ENCODE measurements around the gene CELF1. TPM values are rescaled to one million over a fixed set of nuclear protein-coding genes. Genes with fewer than 3 reads are reported as not detected.
A peak's percentile ranks its signal among the peaks of the same experiment; 100 is the strongest.

Gene CELF1
- total RNA-seq, 1 experiment from 2014 or later, result 173 TPM

- Mint-ChIP-seq H3K4me3 (ENCODE audit: unreplicated experiment) (no peak overlapping the region), H3K36me3 (ENCODE audit: insufficient read depth, unreplicated experiment) (peaks cover 19% of the 10 kb centered on the region), H3K4me1 (ENCODE audit: insufficient read depth, unreplicated experiment) (peaks cover 32% of the 10 kb centered on the region), H3K9me3 (ENCODE audit: unreplicated experiment) (no peaks in the 10 kb centered on the region), H3K27ac (ENCODE audit: low read depth, unreplicated experiment) (peak overlapping the region; percentile 47), H3K27me3 (ENCODE audit: insufficient read depth, unreplicated experiment) (no peaks in the 10 kb centered on the region)
- no peak for TF ChIP-seq CTCF (IDR thresholded peaks at IDR 0.05; ENCODE audit: unreplicated experiment)
- intact Hi-C loops (cut with micrococcal nuclease), result no loop called here
- POLR2A ChIA-PET, result interaction anchor here (0.7 to 5.2 kb wide), 9 partner anchors 9 to 57 kb away, joined by 3 to 44 read pairs (median 4); no protein-coding TSS in a partner anchor
- CTCF ChIA-PET, result interaction anchor here (0.6 to 1.2 kb wide), 5 partner anchors 14 to 150 kb away, joined by 3 to 5 read pairs (median 3); no protein-coding TSS in a partner anchor
- no TSS peak for BruUV-seq (replicated peaks)
- DNase-seq (ENCODE audit: unreplicated experiment), result peak; percentile 22
Measured at GRCh38 chr11:47524291-47524874, 28.5 kb downstream of the CELF1 start.

- Mint-ChIP-seq H3K4me3 (ENCODE audit: unreplicated experiment) (peak overlapping the region; percentile 19), H3K4me1 (ENCODE audit: insufficient read depth, unreplicated experiment) (peaks cover 35% of the 10 kb centered on the region), H3K27ac (ENCODE audit: low read depth, unreplicated experiment) (peak overlapping the region; percentile 47), H3K9me3 (ENCODE audit: unreplicated experiment) (no peaks in the 10 kb centered on the region), H3K27me3 (ENCODE audit: insufficient read depth, unreplicated experiment) (no peaks in the 10 kb centered on the region), H3K36me3 (ENCODE audit: insufficient read depth, unreplicated experiment) (peaks cover 20% of the 10 kb centered on the region)
- TF ChIP-seq CTCF (IDR thresholded peaks at IDR 0.05; ENCODE audit: unreplicated experiment), result no peak
- ChIA-PET POLR2A (interaction anchor here (0.6 to 5.2 kb wide), 9 partner anchors 8 to 97 kb away, joined by 3 to 44 read pairs (median 4); no protein-coding TSS in a partner anchor), CTCF (interaction anchor here (0.9 kb wide), 2 partner anchors 30 to 113 kb away, joined by 3 to 4 read pairs; no protein-coding TSS in a partner anchor)
- intact Hi-C loops (cut with micrococcal nuclease), result no loop called here
- DNase-seq (ENCODE audit: unreplicated experiment), result peak; percentile 83
- BruUV-seq (replicated peaks), result no TSS peak
Measured at GRCh38 chr11:47523490-47524225, 29.3 kb downstream of the CELF1 start.

- no peak for DNase-seq (ENCODE audit: unreplicated experiment)
- intact Hi-C loops (cut with micrococcal nuclease), result no loop called here
- TF ChIP-seq CTCF (IDR thresholded peaks at IDR 0.05; ENCODE audit: unreplicated experiment), result no peak
- no TSS peak for BruUV-seq (replicated peaks)
- peaks cover 40% of the 10 kb centered on the region for H3K4me1 Mint-ChIP-seq (ENCODE audit: insufficient read depth, unreplicated experiment)
- H3K4me3 Mint-ChIP-seq (ENCODE audit: unreplicated experiment), result no peak overlapping the region
- CTCF ChIA-PET, result interaction anchor here (0.8 to 1.6 kb wide), 4 partner anchors 16 to 35 kb away, joined by 4 to 6 read pairs (median 4); partner anchors contain the start of gene CELF1
- POLR2A ChIA-PET, result interaction anchor here (0.6 to 1.5 kb wide), 4 partner anchors 21 to 33 kb away, joined by 3 to 6 read pairs (median 4); no protein-coding TSS in a partner anchor
- H3K36me3 Mint-ChIP-seq (ENCODE audit: insufficient read depth, unreplicated experiment), result peaks cover 43% of the 10 kb centered on the region
- H3K9me3 Mint-ChIP-seq (ENCODE audit: unreplicated experiment), result no peaks in the 10 kb centered on the region
- H3K27ac Mint-ChIP-seq (ENCODE audit: low read depth, unreplicated experiment), result no peak overlapping the region
- no peaks in the 10 kb centered on the region for H3K27me3 Mint-ChIP-seq (ENCODE audit: insufficient read depth, unreplicated experiment)
Measured at GRCh38 chr11:47518212-47518964, 34.5 kb downstream of the CELF1 start.

Data from MCF 10A (cell line).